Left ventricle myocardium superior (tissue), 1 donor: Measurements from ENCODE around the gene USPL1. TPM values are rescaled to one million over a fixed set of nuclear protein-coding genes. Genes with fewer than 3 reads are reported as not detected.
"Not testable (repeated sequence)": the region's sequence is repeated elsewhere in the genome, so short reads cannot be mapped to it uniquely, and the experiment has no call there.

Source experiments
- ATAC-seq: fragments of 200-7000 bp; cut with Tn5 transposase; one replicate; pipeline ENCODE4 v1.9.1; 2020; ENCODE audit warnings: mild to moderate bottlenecking, moderate library complexity
- DNase-seq: peaks from one replicate; pipeline ENCODE4 v3.0.0-alpha.2; 2020
- intact Hi-C: fragments of 100-400 bp; cut with micrococcal nuclease; formaldehyde crosslinking; loops from one replicate; pipeline ENCODE4 v1.11.0; 2022
- total RNA-seq: library from RNA; stranded (reverse); fragmentation: NEBNext Ultra II Directional; extraction: Animal tissue kit (Norgen Biotek cat#: 25700); gene quantifications from one replicate; pipeline ENCODE4 v1.2.1, GENCODE V29; 2021
- donor health status: DM: no; HTN: yes; CAD: no; lungs with severe emphysema.

The USPL1 gene
- total RNA-seq, 1 donor from 2014 or later = 10.5 TPM

DNA sequence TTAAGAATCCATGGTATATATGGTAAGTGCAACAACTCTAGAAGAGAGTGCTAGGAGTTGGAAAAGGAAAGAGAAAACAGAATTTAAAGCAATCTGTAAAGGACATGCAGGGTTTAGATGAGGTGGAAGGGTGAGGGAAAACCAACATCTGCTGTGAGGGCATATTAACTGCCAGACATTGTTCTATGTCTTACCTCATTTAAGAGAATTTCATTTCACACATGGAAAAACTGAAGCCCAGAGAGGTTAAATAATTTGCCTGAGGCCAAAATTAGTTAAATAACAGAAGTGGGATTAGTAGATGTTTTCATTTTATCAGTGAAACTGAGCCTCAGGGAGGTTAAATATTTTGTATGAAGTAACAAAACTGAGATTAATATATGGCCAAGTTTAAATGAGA lies 7.4 kb upstream of the USPL1 start:
- no peak for DNase-seq
- intact Hi-C loops = no loop called here

DNA sequence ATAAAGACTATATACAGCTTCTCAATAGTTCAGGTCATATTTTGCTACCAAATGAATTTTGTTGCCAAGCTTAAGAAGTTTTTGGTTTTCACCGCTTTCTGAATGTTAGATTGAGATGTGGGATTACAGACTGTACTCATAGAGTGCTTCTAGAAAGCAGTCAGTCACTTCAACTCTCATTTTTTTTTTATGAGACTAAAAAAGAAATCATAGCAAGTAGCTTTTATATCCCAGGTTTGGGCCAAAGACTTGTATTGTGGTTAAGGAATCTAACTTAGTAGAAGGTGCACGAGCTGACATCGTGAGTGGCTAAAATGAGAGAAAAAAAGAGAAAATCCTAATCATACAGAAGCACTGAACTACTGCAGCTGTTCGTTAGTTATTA lies 2.2 kb upstream of the USPL1 start:
- intact Hi-C loops = loop anchor here (5.0 kb wide), 1 partner anchor 208 kb away; no protein-coding TSS in a partner anchor
- ATAC-seq = no peak
- DNase-seq = no peak

More for the DNA sequence above, 7.4 kb upstream of the USPL1 start:
- ATAC-seq = no peak

DNA sequence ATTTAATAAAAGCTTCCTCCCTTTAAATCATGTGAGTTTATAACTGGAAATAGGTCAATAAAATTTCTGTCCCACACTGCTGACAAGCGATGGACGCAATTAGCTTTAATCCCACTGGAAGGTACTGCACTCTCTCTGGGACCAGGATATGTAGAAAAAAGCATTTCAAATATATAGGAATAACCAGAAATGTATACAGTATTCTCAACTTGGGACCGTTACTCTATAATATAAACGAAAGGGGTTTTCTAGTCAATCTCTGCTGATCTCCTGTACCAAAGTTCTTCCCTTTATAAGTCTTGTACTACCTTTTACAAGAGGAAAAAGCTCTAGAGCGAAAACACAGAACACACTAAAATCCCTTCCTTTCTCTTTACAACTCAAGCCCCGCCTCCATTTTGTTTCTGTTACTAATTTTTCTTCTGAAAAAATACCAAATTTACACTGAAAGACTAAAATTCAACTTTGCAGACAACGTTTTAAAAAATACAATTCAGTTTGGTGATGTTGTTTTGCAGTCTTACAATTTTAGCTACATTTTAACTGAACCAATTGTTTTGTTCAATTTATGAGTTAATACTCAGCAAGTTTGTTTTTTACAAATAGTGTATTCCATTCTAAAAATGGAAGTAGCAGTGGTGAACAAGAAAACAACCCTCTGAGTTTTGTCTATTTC lies 1.7 kb upstream of the USPL1 start:
- intact Hi-C loops = loop anchor here (5.0 kb wide), 1 partner anchor 209 kb away; no protein-coding TSS in a partner anchor
- no peak for ATAC-seq

DNA sequence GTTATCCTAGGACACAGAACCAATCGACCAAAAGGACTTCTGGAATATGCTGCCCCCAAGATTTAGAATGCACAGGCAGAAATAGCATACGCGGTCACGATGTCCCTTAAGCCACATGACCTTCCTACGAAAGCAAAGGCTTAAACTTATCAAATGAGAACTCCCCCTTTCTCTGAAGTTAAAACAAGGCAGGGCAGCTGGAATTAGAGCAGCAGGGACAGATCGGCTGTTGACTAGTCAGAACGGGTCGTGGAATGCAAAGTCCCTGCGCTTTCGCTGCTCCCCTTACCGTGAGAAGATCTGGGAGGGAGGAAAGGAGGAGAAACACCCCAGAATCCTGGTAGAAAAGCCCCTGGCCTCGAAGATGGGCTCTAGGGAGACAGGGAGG lies 799 bp upstream of the USPL1 start:
- peak; percentile 80 for ATAC-seq
- DNase-seq = peak; percentile 59
- intact Hi-C loops = loop anchor here (5.0 kb wide), 1 partner anchor 210 kb away; no protein-coding TSS in a partner anchor

More for the DNA sequence above, 1.7 kb upstream of the USPL1 start:
- no peak for DNase-seq

DNA sequence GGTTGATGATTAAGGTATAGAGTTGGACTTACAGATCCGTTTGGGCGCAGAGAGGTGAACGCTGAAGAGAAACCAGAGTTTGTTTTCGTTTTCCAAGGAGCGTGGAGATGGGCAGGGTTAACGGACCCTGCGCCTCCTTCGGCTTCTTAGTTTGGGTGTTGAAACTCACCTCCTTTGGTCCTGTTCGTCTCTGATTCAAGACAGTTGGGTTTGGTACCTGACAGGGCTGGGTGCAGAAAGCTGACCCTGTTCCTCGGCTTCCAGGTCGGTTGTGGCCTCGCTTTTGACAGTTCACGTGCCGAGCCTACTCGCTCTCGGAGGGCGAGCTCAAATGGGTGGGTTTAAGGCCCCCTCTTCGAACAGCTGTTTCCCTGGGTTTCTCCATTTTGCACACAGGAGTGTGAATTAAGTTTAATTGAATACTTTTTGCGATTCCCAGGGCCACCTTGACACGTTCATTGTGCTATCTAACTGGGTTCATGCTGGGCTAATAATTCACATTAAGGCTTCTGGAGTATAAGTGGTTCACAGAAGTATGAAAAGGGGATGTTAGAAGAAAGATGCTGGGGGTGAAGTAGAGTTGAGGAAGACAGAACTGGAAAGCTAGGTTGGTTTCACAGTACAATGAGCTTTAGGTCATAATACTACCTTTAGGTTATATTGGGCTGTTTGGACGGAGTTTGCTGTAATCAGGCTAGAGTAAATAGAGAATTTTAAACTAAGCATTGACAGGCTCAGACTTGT lies 638 bp downstream of the USPL1 start:
- intact Hi-C loops = loop anchor here (2.0 to 5.0 kb wide), 2 partner anchors 152 to 211 kb away; no protein-coding TSS in a partner anchor
- ATAC-seq = no peak

DNA sequence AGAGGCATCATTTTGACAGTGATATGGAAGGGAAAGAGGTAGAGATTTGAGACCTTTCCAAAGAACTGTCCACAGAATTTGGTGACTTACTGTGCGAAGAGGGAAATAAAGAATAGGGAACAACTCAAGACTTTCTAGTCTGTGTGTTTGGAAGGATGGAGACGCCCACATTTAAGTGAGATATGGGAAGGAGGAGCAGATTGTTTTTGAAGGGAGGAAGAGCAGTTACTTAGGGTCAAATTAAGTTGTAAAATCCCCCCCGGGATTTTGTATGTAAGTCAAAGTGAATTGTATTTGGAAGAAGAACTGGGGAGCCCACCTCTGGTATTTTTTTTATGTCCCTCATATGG lies 1.2 kb downstream of the USPL1 start:
- ATAC-seq (no peak), DNase-seq (no peak)
- intact Hi-C loops = loop anchor here (2.0 to 5.0 kb wide), 2 partner anchors 152 to 212 kb away; no protein-coding TSS in a partner anchor

More for the DNA sequence above, 638 bp downstream of the USPL1 start:
- DNase-seq = no peak

DNA sequence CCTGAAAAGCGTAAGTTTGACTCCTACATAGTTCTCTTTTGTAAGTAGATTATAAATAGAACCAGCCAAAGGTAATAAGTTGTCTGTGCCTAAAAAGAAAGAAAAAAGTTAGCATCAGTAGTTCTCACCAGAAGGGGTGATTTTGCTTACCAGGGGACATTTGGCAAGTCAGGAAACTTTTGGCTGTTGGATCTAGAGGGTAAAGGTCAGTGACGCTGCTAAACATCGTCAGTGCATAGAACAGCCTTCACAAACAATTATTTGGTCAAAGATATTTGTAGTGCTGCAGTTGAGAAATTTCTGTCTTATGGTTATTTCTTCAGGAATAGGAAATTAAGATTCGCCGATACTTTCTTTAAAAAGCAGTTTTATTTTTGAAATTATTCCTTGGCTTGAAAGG lies 2.0 kb downstream of the USPL1 start:
- intact Hi-C loops = loop anchor here (2.0 to 5.0 kb wide), 2 partner anchors 153 to 212 kb away; no protein-coding TSS in a partner anchor
- ATAC-seq = no peak
- DNase-seq = no peak

DNA sequence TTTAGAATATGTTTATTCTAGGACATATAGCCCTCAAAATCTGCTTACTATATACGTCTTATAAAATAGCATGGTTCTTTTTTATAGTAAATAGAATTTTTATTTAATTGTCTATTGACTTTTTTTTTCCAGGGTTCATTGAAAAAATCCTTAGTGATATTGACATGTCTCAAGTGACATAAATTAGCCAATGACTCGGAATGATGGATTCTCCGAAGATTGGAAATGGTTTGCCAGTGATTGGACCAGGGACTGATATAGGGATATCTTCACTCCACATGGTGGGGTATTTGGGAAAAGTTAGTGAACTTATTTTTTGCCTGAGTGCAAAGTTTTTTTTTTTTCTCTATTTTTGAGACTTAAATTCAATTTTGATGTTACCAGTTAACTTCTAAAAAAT lies 3.2 kb downstream of the USPL1 start:
- intact Hi-C loops = no loop called here
- no peak for DNase-seq
- ATAC-seq = no peak

DNA sequence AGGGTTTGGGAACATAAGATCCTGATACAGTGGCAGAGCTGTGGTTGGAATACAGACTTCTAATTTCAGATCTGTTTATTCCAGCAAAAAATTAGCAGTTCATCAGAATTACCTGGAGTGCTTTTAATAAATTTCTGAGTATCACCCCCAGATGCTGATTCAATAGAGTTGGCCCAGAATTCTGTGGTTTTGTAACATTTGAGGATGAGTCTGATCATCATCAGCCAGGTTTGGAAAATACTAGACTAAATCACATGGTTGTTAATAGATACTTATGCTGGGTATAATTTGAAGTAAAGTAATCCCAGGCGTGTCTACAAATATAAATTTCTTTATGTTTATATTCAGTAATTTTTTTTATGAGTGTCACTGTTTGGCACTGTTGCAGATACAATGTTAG lies 4.8 kb downstream of the USPL1 start:
- intact Hi-C loops = no loop called here
- DNase-seq (no peak), ATAC-seq (no peak)

DNA sequence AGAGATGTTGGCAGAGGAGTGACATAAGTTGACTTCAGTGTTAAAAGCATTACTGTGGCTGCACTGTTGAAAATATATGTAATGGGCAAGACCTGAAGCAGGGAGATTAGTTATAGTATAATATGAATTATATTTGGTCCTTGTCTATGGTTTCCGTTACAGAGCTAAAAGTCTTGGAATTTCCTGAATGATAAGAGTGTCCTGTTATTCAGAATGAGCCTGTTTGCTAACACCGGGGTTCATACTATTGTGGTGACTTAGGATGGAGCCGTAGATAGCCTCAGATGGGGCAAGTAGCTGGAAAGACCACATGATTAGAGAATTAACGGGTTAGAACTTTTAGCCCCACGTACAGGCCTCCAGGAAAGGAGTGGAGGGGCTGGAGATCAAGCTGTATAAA lies 5.7 kb downstream of the USPL1 start:
- ATAC-seq = no peak
- intact Hi-C loops = no loop called here
- no peak for DNase-seq

DNA sequence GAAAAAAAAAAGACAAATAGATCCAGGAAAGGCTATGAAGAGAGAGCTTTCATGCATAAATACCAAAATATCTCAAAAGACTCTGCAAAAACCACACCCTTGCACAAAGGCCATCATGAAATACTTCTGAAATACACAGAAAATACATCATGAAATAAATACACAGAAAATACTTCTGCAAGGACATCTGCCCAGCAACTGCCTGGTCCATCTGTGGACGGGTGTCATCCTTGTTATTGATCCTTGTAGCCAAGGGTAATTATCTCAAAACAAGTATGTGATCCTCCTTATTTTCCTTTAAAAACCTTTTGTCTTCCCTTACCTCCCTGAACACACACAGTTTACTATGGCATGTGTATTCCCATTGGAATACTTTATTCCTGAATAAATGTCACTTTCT lies 6.9 kb downstream of the USPL1 start:
- intact Hi-C loops = no loop called here
- DNase-seq (no peak), ATAC-seq (no peak)

DNA sequence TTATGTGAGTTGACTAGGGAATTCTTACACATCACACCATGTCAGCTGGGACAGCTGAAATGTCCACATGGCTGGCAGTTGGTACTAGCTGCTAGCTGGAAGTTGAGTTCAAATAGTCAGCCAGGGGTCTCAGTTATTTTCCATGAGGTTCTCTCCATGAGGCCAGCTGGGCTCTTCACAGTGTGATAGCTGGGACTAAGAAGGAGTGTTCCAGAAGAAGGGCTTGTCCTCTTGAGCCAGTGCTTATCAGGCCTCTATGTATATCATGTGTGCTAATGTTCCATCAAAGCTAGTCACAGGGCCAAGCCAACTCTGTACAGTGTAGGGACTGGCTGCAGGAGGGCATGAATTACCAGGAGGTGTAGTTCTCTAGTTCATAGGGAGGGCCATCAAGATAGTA lies 11.8 kb downstream of the USPL1 start:
- intact Hi-C loops = no loop called here
- DNase-seq (no peak), ATAC-seq (peak; percentile 93)

DNA sequence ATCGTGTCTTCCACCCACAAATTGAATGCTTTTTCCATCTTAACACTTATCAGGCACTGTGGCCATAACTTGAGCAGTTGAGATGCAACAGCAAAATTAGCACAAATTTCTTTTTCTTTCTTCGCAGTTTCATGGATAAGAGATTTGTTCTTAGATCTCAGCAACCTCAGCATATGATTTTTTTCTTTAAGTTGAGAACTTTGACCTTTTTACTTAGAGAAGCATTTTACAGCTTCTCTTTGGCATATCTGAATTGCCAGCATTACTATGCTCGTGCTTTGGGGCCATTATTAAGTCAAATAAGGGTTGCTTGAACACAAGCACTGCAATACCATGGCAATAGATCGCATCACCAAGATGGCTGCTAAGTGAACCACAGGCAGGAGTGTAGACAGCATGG lies 16.1 kb downstream of the USPL1 start:
- intact Hi-C loops = no loop called here
- DNase-seq = no peak
- no peak for ATAC-seq

DNA sequence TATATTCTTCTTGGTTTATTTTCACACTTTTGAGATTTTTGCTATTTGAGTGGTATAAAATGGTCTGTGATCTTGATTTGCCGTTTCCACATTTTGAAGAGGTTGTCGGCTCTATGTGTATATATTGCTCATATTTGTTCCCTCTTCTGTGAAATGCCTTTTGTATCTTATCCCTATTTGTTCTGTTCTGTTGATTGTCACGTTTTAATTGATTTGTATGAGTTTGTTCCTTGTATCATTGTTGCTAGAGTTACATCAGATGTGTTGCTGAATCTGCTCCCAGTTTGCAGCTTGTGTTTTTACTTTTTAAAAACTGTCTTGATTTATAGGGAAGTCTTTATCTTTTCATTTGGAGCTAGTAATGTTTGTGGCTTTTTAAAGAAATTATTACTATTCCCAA lies 17.1 kb downstream of the USPL1 start:
- ATAC-seq (no peak), DNase-seq (no peak)
- intact Hi-C loops = no loop called here

DNA sequence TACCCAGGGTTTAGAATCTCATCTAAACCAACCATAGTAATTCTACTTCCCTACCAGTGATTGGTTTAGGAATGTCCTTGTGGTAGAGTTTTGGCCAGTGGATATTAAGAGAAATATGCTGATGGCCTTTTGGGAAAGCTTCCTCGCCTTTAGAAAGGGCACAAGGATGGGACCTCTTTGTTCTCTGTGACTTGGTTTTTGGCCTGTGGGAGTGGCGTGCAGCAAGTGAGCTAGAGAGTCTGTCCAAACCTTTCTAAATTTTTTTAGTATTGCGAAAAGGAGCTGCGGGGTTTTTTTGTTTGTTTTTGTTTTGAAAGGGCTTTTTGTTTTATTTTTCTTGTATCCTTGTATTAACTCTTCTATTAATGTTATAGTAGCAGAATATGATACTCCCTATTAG lies 20.6 kb downstream of the USPL1 start:
- DNase-seq (no peak), ATAC-seq (no peak)
- intact Hi-C loops = no loop called here

DNA sequence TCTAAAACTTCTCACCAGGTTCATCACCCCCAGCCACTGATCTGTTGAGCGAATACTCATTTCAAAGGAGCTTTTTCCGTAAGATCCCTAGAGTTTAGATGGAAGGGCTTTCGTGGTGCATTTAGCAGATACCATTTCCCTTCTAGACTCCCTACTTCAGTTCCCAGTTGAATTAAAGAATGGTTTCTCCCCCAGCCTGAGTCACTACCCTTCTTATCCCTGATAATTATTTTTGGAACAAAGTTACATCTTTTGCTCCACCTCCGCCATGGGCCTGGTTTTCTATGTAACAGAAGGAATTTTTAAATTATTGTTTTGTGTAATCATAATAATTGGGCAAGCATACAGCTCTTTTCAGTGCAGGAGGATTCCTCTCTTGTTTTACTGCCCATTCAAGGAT lies 22.0 kb downstream of the USPL1 start:
- ATAC-seq (no peak), DNase-seq (no peak)
- intact Hi-C loops = no loop called here

DNA sequence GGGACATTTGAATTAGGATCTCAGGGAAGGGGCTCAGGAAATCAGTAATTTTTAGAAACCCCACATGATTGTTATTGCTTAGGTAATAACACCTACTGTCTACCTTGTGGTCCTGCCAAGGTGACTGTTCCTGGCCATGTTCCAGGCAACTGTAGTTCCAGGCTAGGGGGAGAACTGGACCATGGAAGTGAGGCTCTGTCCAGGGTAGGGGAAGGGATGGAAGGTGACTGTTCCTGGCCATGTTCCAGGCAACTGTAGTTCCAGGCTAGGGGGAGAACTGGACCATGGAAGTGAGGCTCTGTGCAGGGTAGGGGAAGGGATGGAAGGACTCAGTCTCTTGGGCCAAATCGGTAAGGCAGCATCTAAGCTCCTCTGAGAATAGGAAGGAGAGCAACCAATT lies 23.5 kb downstream of the USPL1 start:
- ATAC-seq = peak; percentile 50
- DNase-seq, intact Hi-C loops: not testable (repeated sequence)

DNA sequence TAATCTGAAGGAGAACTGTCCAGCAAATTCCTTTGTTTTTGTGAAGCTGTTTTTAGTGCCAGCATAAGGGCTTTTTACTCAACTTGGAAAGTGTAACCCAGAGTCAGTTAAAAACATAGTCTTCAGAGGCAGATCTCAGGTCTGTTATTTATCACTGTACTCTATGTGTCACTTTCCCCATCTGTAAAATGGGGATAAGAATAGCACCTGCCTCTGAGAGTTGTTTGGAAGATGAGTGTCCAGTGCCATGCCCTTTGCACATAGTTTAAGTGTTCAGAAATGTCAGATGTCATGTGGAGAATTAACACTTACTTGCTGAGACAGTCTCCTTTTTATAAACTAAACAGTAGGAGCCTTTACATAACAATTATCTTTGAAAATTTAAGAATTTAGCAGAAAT lies 27.9 kb downstream of the USPL1 start:
- intact Hi-C loops = no loop called here
- ATAC-seq (peak; percentile 35), DNase-seq (no peak)

DNA sequence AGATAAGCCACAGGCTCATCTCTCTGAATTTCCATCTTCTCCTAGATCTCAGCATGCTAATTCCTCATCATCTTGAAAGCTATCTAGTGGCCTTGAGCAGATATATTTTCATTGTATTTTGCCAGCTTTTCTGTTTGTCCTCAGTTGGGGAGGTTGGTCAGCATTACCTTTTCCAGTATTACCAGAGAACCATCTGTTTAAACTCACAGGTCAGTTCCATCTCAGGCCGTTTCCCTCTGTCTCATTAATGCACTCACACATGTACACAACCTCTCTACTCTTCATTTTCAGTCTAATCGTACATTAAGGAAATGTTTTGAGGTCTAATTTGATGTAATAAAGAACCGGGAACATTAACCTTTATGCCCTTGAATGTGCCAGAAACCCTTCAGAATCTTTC lies 29.7 kb downstream of the USPL1 start:
- ATAC-seq = no peak
- DNase-seq = no peak
- intact Hi-C loops = no loop called here

DNA sequence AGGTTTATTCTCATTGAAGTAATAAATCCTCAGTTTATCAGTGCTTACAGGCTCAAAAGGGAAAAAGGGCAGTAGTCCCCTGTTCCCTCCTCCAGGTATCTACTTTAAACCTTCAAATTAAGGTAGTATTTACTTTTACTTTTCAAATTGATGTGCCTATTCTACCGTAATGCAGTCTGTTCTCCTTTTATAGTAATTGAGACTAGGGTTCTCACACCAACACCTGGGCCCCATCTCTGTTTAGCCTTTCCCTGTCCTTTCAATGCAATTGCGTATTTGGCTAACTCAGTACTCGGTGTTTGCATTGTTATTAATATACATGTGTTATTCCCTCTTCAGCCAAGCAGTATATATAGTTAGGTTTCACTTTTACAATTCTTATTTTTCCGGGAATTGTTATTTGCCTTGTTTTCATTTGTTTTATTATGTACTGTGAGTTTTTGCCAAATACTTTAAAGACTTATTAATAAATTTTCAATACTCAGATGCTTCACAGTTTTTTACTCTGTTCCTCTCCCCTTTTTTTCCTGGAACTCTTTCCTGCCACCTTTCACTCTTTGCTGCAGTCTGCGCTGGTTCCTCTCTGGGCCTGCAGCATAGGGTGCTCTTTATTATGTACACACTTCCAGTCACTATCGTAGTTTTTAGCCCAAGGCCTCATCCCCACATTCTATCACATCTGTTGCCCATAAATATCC lies 30.3 kb downstream of the USPL1 start:
- intact Hi-C loops = no loop called here
- no peak for ATAC-seq
- no peak for DNase-seq
